ENCODE data around the gene PNMT.
A peak's percentile ranks its signal among the peaks of the same experiment; 100 is the strongest.

Gene PNMT

DNA sequence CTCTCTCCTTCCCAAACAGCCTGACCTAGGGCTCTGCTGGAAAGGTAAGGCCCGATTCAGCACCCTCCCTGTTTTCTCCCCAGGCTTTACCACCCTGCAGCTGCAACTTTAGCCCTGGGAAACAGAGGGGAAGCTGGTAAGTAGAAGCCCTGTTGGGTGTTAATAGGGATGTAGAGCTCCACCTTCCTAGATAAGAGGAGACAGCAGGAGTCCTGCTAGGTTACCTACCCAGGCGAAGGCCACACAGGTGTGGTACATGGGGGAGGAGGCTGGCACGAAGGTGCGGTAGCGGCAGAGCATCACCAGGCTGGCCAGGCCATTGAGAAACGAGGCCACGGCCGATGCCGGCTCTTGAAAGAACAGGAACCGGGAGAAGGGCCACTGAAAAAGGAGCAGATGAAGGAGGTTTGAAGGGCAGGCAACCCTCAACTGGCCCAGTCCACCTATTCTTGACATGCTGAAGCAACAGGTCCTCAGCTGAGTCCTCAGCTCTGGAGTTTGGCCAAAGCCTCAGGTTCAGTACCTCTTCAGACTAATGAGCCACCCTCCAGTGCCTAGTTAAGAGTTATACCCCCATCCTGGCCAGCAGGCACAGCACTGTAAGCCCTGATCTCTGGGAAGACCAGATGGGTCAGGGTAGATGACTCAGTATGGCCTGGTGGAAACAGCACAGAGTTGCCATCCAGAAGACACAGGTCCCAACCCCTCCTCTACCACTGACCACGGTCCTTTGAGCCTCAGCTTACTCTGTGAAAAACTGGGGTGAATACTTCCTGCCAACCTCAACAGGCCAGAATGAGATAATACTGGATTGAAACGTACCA is 16.3 kb downstream of the PNMT start:
- Histone ChIP-seq H3K36me3 (ENCODE audit: control insufficient read depth in 2 of 2, insufficient read depth in 1 of 2, low read length in 2 of 2) (no peaks in the 10 kb centered on the region; a peak in 1 of 3 replicates), H3K9me3 (ENCODE audit: control insufficient read depth, insufficient read depth, low read depth, low read length) (no peaks in the 10 kb centered on the region), H3K4me3 (ENCODE audit: low read depth, low read length) (no peak overlapping the region), H3K4me1 (ENCODE audit: control insufficient read depth, insufficient read depth, low read length) (0 out of 2 replicates have a peak, but pooled peaks cover 7% of the 10 kb centered on the region), H3K27ac (ENCODE audit: extremely low read depth, low read depth, low read length) (no peak overlapping the region)
- ChIA-PET POLR2A (interaction anchor here (0.6 kb wide), 1 partner anchor 673 kb away, joined by 3 read pairs; no protein-coding TSS in a partner anchor), CTCF (interaction anchor here (1.8 kb wide), 1 partner anchor 31 kb away, joined by 4 read pairs; no protein-coding TSS in a partner anchor)
- TF ChIP-seq, protein P1, sequence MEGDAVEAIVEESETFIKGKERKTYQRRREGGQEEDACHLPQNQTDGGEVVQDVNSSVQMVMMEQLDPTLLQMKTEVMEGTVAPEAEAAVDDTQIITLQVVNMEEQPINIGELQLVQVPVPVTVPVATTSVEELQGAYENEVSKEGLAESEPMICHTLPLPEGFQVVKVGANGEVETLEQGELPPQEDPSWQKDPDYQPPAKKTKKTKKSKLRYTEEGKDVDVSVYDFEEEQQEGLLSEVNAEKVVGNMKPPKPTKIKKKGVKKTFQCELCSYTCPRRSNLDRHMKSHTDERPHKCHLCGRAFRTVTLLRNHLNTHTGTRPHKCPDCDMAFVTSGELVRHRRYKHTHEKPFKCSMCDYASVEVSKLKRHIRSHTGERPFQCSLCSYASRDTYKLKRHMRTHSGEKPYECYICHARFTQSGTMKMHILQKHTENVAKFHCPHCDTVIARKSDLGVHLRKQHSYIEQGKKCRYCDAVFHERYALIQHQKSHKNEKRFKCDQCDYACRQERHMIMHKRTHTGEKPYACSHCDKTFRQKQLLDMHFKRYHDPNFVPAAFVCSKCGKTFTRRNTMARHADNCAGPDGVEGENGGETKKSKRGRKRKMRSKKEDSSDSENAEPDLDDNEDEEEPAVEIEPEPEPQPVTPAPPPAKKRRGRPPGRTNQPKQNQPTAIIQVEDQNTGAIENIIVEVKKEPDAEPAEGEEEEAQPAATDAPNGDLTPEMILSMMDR (tag by site-specific recombination; IDR thresholded peaks at IDR 0.05) = no peak
- TF ChIP-seq SCRT2 (tag by site-specific recombination; IDR thresholded peaks at IDR 0.05) = peak; percentile 76

DNA sequence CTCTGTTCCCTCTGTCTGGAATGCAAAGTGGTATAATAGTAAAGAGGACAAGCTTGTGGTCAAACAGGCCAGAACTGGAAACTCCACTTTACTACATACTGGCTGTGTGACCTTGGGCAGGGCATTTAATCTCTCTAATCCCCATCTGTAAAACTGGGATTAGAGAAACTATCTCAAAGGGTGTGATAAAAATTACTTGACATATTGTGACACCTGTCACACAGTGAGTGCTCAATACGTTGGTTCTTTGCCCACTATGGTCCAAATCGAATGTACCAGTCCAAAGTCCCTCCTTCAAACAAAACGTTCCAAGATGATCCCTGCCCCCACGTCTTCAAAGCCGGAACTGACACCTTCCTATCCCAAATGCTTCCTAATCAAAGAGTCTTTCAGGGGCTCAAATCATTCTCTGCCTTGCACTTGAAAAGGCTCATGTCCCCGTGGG is 18.9 kb downstream of the PNMT start:
- POLR2A ChIA-PET = interaction anchor here (0.8 to 4.1 kb wide), 8 partner anchors 8 to 76 kb away, joined by 3 to 42 read pairs (median 6); partner anchors contain the start of gene ERBB2

More for the DNA sequence above, 18.9 kb downstream of the PNMT start:
- 0 out of 2 replicates have a peak, but pooled peaks cover 7% of the 10 kb centered on the region for H3K4me1 ChIP-seq (ENCODE audit: control insufficient read depth, insufficient read depth, low read length)
- peak overlapping the region; percentile 40; the same call in 1 of the 2 replicates for H3K27ac ChIP-seq (ENCODE audit: extremely low read depth, low read depth, low read length)
- no peak for TF ChIP-seq ZNF394 (tag by site-specific recombination; IDR thresholded peaks at IDR 0.05; ENCODE audit: borderline replicate concordance)
- TF ChIP-seq ZNF202 (tag by site-specific recombination; IDR thresholded peaks at IDR 0.05; ENCODE audit: borderline replicate concordance) = no peak
- no peak for TF ChIP-seq ZNF146 (tag by site-specific recombination; IDR thresholded peaks at IDR 0.05)
- no peak for TF ChIP-seq ZNF792 (tag by site-specific recombination; IDR thresholded peaks at IDR 0.05)
- TF ChIP-seq OSR2 (tag by site-specific recombination; IDR thresholded peaks at IDR 0.05) = no peak
- no peak for TF ChIP-seq ZNF664 (tag by site-specific recombination; IDR thresholded peaks at IDR 0.05)
- TF ChIP-seq, protein P2, sequence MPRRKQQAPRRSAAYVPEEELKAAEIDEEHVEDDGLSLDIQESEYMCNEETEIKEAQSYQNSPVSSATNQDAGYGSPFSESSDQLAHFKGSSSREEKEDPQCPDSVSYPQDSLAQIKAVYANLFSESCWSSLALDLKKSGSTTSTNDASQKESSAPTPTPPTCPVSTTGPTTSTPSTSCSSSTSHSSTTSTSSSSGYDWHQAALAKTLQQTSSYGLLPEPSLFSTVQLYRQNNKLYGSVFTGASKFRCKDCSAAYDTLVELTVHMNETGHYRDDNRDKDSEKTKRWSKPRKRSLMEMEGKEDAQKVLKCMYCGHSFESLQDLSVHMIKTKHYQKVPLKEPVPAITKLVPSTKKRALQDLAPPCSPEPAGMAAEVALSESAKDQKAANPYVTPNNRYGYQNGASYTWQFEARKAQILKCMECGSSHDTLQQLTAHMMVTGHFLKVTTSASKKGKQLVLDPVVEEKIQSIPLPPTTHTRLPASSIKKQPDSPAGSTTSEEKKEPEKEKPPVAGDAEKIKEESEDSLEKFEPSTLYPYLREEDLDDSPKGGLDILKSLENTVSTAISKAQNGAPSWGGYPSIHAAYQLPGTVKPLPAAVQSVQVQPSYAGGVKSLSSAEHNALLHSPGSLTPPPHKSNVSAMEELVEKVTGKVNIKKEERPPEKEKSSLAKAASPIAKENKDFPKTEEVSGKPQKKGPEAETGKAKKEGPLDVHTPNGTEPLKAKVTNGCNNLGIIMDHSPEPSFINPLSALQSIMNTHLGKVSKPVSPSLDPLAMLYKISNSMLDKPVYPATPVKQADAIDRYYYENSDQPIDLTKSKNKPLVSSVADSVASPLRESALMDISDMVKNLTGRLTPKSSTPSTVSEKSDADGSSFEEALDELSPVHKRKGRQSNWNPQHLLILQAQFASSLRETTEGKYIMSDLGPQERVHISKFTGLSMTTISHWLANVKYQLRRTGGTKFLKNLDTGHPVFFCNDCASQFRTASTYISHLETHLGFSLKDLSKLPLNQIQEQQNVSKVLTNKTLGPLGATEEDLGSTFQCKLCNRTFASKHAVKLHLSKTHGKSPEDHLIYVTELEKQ (tag by site-specific recombination; IDR thresholded peaks at IDR 0.05; ENCODE audit: borderline replicate concordance) = no peak
- no peak for TF ChIP-seq GLIS2 (tag by site-specific recombination; IDR thresholded peaks at IDR 0.05)
- no peak for TF ChIP-seq SETDB1 (IDR thresholded peaks at IDR 0.05; ENCODE audit: insufficient read length, low read length)
- TF ChIP-seq, protein P3, sequence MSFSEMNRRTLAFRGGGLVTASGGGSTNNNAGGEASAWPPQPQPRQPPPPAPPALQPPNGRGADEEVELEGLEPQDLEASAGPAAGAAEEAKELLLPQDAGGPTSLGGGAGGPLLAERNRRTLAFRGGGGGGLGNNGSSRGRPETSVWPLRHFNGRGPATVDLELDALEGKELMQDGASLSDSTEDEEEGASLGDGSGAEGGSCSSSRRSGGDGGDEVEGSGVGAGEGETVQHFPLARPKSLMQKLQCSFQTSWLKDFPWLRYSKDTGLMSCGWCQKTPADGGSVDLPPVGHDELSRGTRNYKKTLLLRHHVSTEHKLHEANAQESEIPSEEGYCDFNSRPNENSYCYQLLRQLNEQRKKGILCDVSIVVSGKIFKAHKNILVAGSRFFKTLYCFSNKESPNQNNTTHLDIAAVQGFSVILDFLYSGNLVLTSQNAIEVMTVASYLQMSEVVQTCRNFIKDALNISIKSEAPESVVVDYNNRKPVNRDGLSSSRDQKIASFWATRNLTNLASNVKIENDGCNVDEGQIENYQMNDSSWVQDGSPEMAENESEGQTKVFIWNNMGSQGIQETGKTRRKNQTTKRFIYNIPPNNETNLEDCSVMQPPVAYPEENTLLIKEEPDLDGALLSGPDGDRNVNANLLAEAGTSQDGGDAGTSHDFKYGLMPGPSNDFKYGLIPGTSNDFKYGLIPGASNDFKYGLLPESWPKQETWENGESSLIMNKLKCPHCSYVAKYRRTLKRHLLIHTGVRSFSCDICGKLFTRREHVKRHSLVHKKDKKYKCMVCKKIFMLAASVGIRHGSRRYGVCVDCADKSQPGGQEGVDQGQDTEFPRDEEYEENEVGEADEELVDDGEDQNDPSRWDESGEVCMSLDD (tag by site-specific recombination; IDR thresholded peaks at IDR 0.05) = no peak
- TF ChIP-seq ZEB2 (tag by site-specific recombination; IDR thresholded peaks at IDR 0.05) = no peak
- H3K4me3 ChIP-seq (ENCODE audit: low read depth, low read length) = peak overlapping the region; percentile 81
- no peaks in the 10 kb centered on the region; a peak in 1 of 3 replicates for H3K36me3 ChIP-seq (ENCODE audit: control insufficient read depth in 2 of 2, insufficient read depth in 1 of 2, low read length in 2 of 2)
- CTCF ChIA-PET = interaction anchor here (0.9 to 3.2 kb wide), 4 partner anchors 12 to 175 kb away, joined by 4 to 11 read pairs (median 6); partner anchors contain the start of gene ERBB2
- no peaks in the 10 kb centered on the region for H3K9me3 ChIP-seq (ENCODE audit: control insufficient read depth, insufficient read depth, low read depth, low read length)
